ENCODE data around the gene IQCE. TPM values are rescaled to one million over a fixed set of nuclear protein-coding genes. Genes with fewer than 3 reads are reported as not detected.

IQCE gene
- total and polyA plus RNA-seq, 2 experiments from 2014 or later, result 14.7 to 14.9 TPM

GRCh38 chr7:2635810-2636701 lies 77.3 kb downstream of the IQCE start:
- H3K4me1 ChIP-seq (ENCODE audit: insufficient read depth), result peaks cover 41% of the 10 kb centered on the region
- no peak overlapping the region for H2AFZ ChIP-seq
- peaks cover 4% of the 10 kb centered on the region; the same call in 1 of the 2 replicates for H3F3A ChIP-seq (ENCODE audit: insufficient read depth)
- H3K27ac ChIP-seq, result no peak overlapping the region
- H3K27me3 ChIP-seq (replicated peaks; ENCODE audit: insufficient read depth), result no peaks in the 10 kb centered on the region
- H4K20me1 ChIP-seq (ENCODE audit: insufficient read depth), result no peaks in the 10 kb centered on the region
- H3K36me3 ChIP-seq (ENCODE audit: low read depth), result no peaks in the 10 kb centered on the region
- H3K79me2 ChIP-seq (ENCODE audit: insufficient read depth), result peaks cover 75% of the 10 kb centered on the region
- H3K4me2 ChIP-seq (ENCODE audit: unreplicated experiment), result no peak overlapping the region
- DNase-seq, result no peak
- H3K4me3 ChIP-seq, result no peak overlapping the region
- H3K9ac ChIP-seq, result no peak overlapping the region
- WGBS, 2 experiments (ENCODE audit: low coverage in 1 of 2, low lambda C conversion rate in 2 of 2, missing lambda C conversion rate in 2 of 2), result 81 to 85% methylated on average over 22 of the region's 22 CpGs
- in situ Hi-C loops (cut with MboI), result no loop called here
- TF ChIP-seq EZH2phosphoT487 (IDR thresholded peaks at IDR 0.05; ENCODE audit: insufficient read depth, low read depth) (no peak), EZH2 (IDR thresholded peaks at IDR 0.05; ENCODE audit: insufficient read depth, poor library complexity, severe bottlenecking) (no peak)
- H3K9me2 ChIP-seq (ENCODE audit: insufficient read depth), result no peaks in the 10 kb centered on the region
- no peaks in the 10 kb centered on the region for H3K9me3 ChIP-seq (ENCODE audit: low read depth)

GRCh38 chr7:2637066-2637471 lies 78.3 kb downstream of the IQCE start:
- no peak overlapping the region for H3K4me3 ChIP-seq
- no peak overlapping the region for H3K4me2 ChIP-seq (ENCODE audit: unreplicated experiment)
- H3K9ac ChIP-seq, result no peak overlapping the region
- H3K27ac ChIP-seq, result no peak overlapping the region
- H3K79me2 ChIP-seq (ENCODE audit: insufficient read depth), result peaks cover 74% of the 10 kb centered on the region
- in situ Hi-C loops (cut with MboI), result no loop called here
- 90 to 94% methylated on average over 16 to 17 of the region's 17 CpGs for WGBS, 2 experiments (ENCODE audit: low coverage in 1 of 2, low lambda C conversion rate in 2 of 2, missing lambda C conversion rate in 2 of 2)
- peaks cover 7% of the 10 kb centered on the region; the same call in 1 of the 2 replicates for H3F3A ChIP-seq (ENCODE audit: insufficient read depth)
- no peaks in the 10 kb centered on the region for H3K9me2 ChIP-seq (ENCODE audit: insufficient read depth)
- no peaks in the 10 kb centered on the region for H3K27me3 ChIP-seq (replicated peaks; ENCODE audit: insufficient read depth)
- H2AFZ ChIP-seq, result no peak overlapping the region
- no peak for DNase-seq
- H3K36me3 ChIP-seq (ENCODE audit: low read depth), result no peaks in the 10 kb centered on the region
- TF ChIP-seq EZH2 (IDR thresholded peaks at IDR 0.05; ENCODE audit: insufficient read depth, poor library complexity, severe bottlenecking) (no peak), EZH2phosphoT487 (IDR thresholded peaks at IDR 0.05; ENCODE audit: insufficient read depth, low read depth) (no peak)
- H4K20me1 ChIP-seq (ENCODE audit: insufficient read depth), result no peaks in the 10 kb centered on the region
- H3K9me3 ChIP-seq (ENCODE audit: low read depth), result no peaks in the 10 kb centered on the region
- peaks cover 48% of the 10 kb centered on the region for H3K4me1 ChIP-seq (ENCODE audit: insufficient read depth)

GRCh38 chr7:2637505-2638223 lies 78.9 kb downstream of the IQCE start:
- Histone ChIP-seq H3K9me3 (ENCODE audit: low read depth) (no peaks in the 10 kb centered on the region), H3K27ac (peak overlapping the region; percentile 75), H3K4me3 (0 out of 2 replicates have a peak overlapping the region, but pooled peaks have one; percentile 23), H3K9me2 (ENCODE audit: insufficient read depth) (no peaks in the 10 kb centered on the region), H4K20me1 (ENCODE audit: insufficient read depth) (no peaks in the 10 kb centered on the region), H3K4me1 (ENCODE audit: insufficient read depth) (peaks cover 50% of the 10 kb centered on the region), H3F3A (ENCODE audit: insufficient read depth) (peaks cover 9% of the 10 kb centered on the region; the same call in 1 of the 2 replicates), H2AFZ (no peak overlapping the region), H3K36me3 (ENCODE audit: low read depth) (no peaks in the 10 kb centered on the region), H3K27me3 (replicated peaks; ENCODE audit: insufficient read depth) (no peaks in the 10 kb centered on the region), H3K79me2 (ENCODE audit: insufficient read depth) (peaks cover 68% of the 10 kb centered on the region), H3K9ac (peak overlapping the region; percentile 75), H3K4me2 (ENCODE audit: unreplicated experiment) (peak overlapping the region; percentile 44)
- no peak for TF ChIP-seq EZH2 (IDR thresholded peaks at IDR 0.05; ENCODE audit: insufficient read depth, poor library complexity, severe bottlenecking)
- no peak for TF ChIP-seq EZH2phosphoT487 (IDR thresholded peaks at IDR 0.05; ENCODE audit: insufficient read depth, low read depth)
- DNase-seq, result no peak
- WGBS, 2 experiments (ENCODE audit: low coverage in 1 of 2, low lambda C conversion rate in 2 of 2, missing lambda C conversion rate in 2 of 2), result 64 to 66% methylated on average over 23 of the region's 23 CpGs
- in situ Hi-C loops (cut with MboI), result no loop called here

- Histone ChIP-seq H4K20me1 (ENCODE audit: insufficient read depth) (no peaks in the 10 kb centered on the region), H3K4me2 (ENCODE audit: unreplicated experiment) (peak overlapping the region; percentile 44), H3K79me2 (ENCODE audit: insufficient read depth) (peaks cover 67% of the 10 kb centered on the region), H3K36me3 (ENCODE audit: low read depth) (no peaks in the 10 kb centered on the region), H3K27ac (peak overlapping the region; percentile 75), H3K9me3 (ENCODE audit: low read depth) (no peaks in the 10 kb centered on the region), H2AFZ (no peak overlapping the region), H3K9me2 (ENCODE audit: insufficient read depth) (no peaks in the 10 kb centered on the region), H3K4me1 (ENCODE audit: insufficient read depth) (peaks cover 46% of the 10 kb centered on the region), H3K9ac (peak overlapping the region; percentile 75), H3F3A (ENCODE audit: insufficient read depth) (peaks cover 5% of the 10 kb centered on the region; the same call in 1 of the 2 replicates), H3K4me3 (0 out of 2 replicates have a peak overlapping the region, but pooled peaks have one; percentile 23), H3K27me3 (replicated peaks; ENCODE audit: insufficient read depth) (no peaks in the 10 kb centered on the region)
- in situ Hi-C loops (cut with MboI), result no loop called here
- DNase-seq, result peak; percentile 92
- 13 to 17% methylated on average over 27 to 34 of the region's 34 CpGs for WGBS, 2 experiments (ENCODE audit: low coverage in 1 of 2, low lambda C conversion rate in 2 of 2, missing lambda C conversion rate in 2 of 2)
- TF ChIP-seq EZH2phosphoT487 (IDR thresholded peaks at IDR 0.05; ENCODE audit: insufficient read depth, low read depth), result no peak
- TF ChIP-seq EZH2 (IDR thresholded peaks at IDR 0.05; ENCODE audit: insufficient read depth, poor library complexity, severe bottlenecking), result no peak
These were observed 79.6 kb downstream of the IQCE start for GRCh38 chr7:2638224-2638991.

Measured in GM23248 (cell line).